Liver (tissue), 9 donors: ENCODE measurements around the gene ZC3H13. TPM values are rescaled to one million over a fixed set of nuclear protein-coding genes. Genes with fewer than 3 reads are reported as not detected.

Source experiments
- DNase-seq: peaks from one replicate; pipeline ENCODE4 v3.0.0-alpha.2; 2017; ENCODE audit warnings: low spot score
- H3K27ac ChIP-seq, 2 donors: one replicate each; pipeline ENCODE4 v1.7.0; 2013; ENCODE audit warnings: inconsistent platforms in 2 of 2, low read length in 2 of 2, control low read depth in 1 of 2, low read depth in 1 of 2, mild to moderate bottlenecking in 1 of 2
- H3K27me3 ChIP-seq, 4 donors: one replicate each; pipeline versions ENCODE4 v1.6.1 to v1.7.0; 2013; ENCODE audit warnings: low read length in 3 of 4, inconsistent platforms in 1 of 4, mild to moderate bottlenecking in 1 of 4, moderate library complexity in 1 of 4; ENCODE audit not compliant: control insufficient read depth in 4 of 4, insufficient read depth in 4 of 4
- H3K36me3 ChIP-seq, 4 donors: one replicate each; pipeline versions ENCODE4 v1.6.1 to v1.7.0; 2013; ENCODE audit warnings: low read length in 3 of 4, mild to moderate bottlenecking in 3 of 4, low read depth in 1 of 4, moderate library complexity in 1 of 4; ENCODE audit not compliant: control insufficient read depth in 4 of 4, insufficient read depth in 3 of 4
- H3K4me1 ChIP-seq, 4 donors: one replicate each; pipeline versions ENCODE4 v1.6.1 to v1.7.0; 2013; ENCODE audit warnings: low read length in 3 of 4, mild to moderate bottlenecking in 3 of 4, moderate library complexity in 1 of 4; ENCODE audit not compliant: control insufficient read depth in 4 of 4, insufficient read depth in 4 of 4
- H3K4me3 ChIP-seq, 3 donors: one replicate each; pipeline versions ENCODE4 v1.6.1 to v1.7.0; 2013; ENCODE audit warnings: low read length in 3 of 3, control low read depth in 1 of 3, low read depth in 1 of 3, mild to moderate bottlenecking in 1 of 3
- H3K9ac ChIP-seq, 2 donors: one replicate each; pipeline ENCODE4 v1.7.0; 2013; ENCODE audit warnings: low read length in 2 of 2, mild to moderate bottlenecking in 2 of 2, moderate library complexity in 2 of 2, control low read depth in 1 of 2, low read depth in 1 of 2
- H3K9me3 ChIP-seq, 4 donors: one replicate each; pipeline versions ENCODE4 v1.6.1 to v1.7.0; 2013; ENCODE audit warnings: low read length in 3 of 4; ENCODE audit not compliant: control insufficient read depth in 4 of 4
- EGR1 ChIP-seq, 2 donors: IDR thresholded peaks; 2 replicates each; pipeline ENCODE4 v1.6.1; 2016 to 2018; ENCODE audit warnings: antibody characterized with exemption in 2 of 2, low read depth in 2 of 2
- FOXA1 ChIP-seq: IDR thresholded peaks from 2 replicates; pipeline ENCODE4 v1.6.1; 2016; ENCODE audit warnings: antibody characterized with exemption
- FOXA2 ChIP-seq: IDR thresholded peaks from 2 replicates; pipeline ENCODE4 v1.6.1; 2016; ENCODE audit warnings: antibody characterized with exemption
- GABPA ChIP-seq, 2 donors: IDR thresholded peaks in 1 of 2; conservative IDR thresholded peaks in 1 of 2; 2 replicates each; pipeline ENCODE4 v1.6.1; 2016; ENCODE audit warnings: antibody characterized with exemption in 2 of 2, mild to moderate bottlenecking in 1 of 2, moderate library complexity in 1 of 2
- HNF4A ChIP-seq, 2 donors: conservative IDR thresholded peaks; 2 replicates each; pipeline ENCODE4 v1.6.1; 2016; ENCODE audit warnings: antibody characterized with exemption in 2 of 2, mild to moderate bottlenecking in 2 of 2
- HNF4G ChIP-seq: IDR thresholded peaks from 2 replicates; pipeline ENCODE4 v1.6.1; 2016; ENCODE audit warnings: antibody characterized with exemption
- JUND ChIP-seq, 2 donors: IDR thresholded peaks; 2 replicates each; pipeline ENCODE4 v1.6.1; 2016; ENCODE audit warnings: antibody characterized with exemption in 2 of 2
- NR2F2 ChIP-seq: IDR thresholded peaks from 2 replicates; pipeline ENCODE4 v1.6.1; 2016; ENCODE audit warnings: antibody characterized with exemption
- RAD21 ChIP-seq, 2 donors: IDR thresholded peaks; 2 replicates each; pipeline ENCODE4 v1.6.1; 2016; ENCODE audit warnings: antibody characterized with exemption in 2 of 2, mild to moderate bottlenecking in 2 of 2
- RXRA ChIP-seq, 2 donors: IDR thresholded peaks; 2 replicates each; pipeline ENCODE4 v1.6.1; 2017 to 2018; ENCODE audit warnings: antibody characterized with exemption in 2 of 2, mild to moderate bottlenecking in 1 of 2
- SP1 ChIP-seq: IDR thresholded peaks from 2 replicates; pipeline ENCODE4 v1.6.1; 2018; ENCODE audit warnings: antibody characterized with exemption, mild to moderate bottlenecking
- TAF1 ChIP-seq: conservative IDR thresholded peaks from 2 replicates; pipeline ENCODE4 v1.6.1; 2016; ENCODE audit warnings: antibody characterized with exemption, mild to moderate bottlenecking
- YY1 ChIP-seq: IDR thresholded peaks from 2 replicates; pipeline ENCODE4 v1.6.1; 2016; ENCODE audit warnings: antibody characterized with exemption, mild to moderate bottlenecking
- WGBS: extraction: QIAGEN DNeasy Blood & Tissue Kit; methylation state at CpG from one replicate; pipeline ENCODE4 v1.1.7; 2013; 5-methylcytosine and 5-hydroxymethylcytosine counted together
- polyA plus RNA-seq, 2 donors: library from polyadenylated mRNA; stranded (reverse) in 1 of 2; unstranded in 1 of 2; fragments of 200-250 nt in 1 of 2; fragments of >200 nt in 1 of 2; fragmentation: Nextera tagmentation in 1 of 2; extraction: Ambion mirVana in 1 of 2; gene quantifications; one replicate each; pipeline versions ENCODE4 v1.2.1 to v1.2.3, GENCODE V29; 2013 to 2015
- total RNA-seq, 2 donors: library from RNA; depleted of rRNA; stranded (reverse); fragments of >200 nt; gene quantifications; one replicate each; pipeline ENCODE4 v1.2.3, GENCODE V29; 2014
- TF ChIP-seq, protein P1 (sequence below): IDR thresholded peaks from 2 replicates; pipeline ENCODE4 v1.6.1; 2016; ENCODE audit warnings: antibody characterized with exemption, mild to moderate bottlenecking
- TF ChIP-seq, protein P2 (sequence below): IDR thresholded peaks from 2 replicates; pipeline ENCODE4 v1.6.1; 2016; ENCODE audit warnings: antibody characterized with exemption
- TF ChIP-seq, protein P3 (sequence below): IDR thresholded peaks from 2 replicates; pipeline ENCODE4 v1.6.1; 2016; ENCODE audit warnings: antibody characterized with exemption
- TF ChIP-seq, protein P4 (sequence below): fragments of 150-350 bp; IDR thresholded peaks from 2 replicates; pipeline ENCODE4 v1.5.1; 2017; ENCODE audit warnings: improper control_type of control experiment, low read depth, low read length; ENCODE audit not compliant: missing input control
- TF ChIP-seq, protein P5 (sequence below): IDR thresholded peaks from 2 replicates; pipeline ENCODE4 v1.6.1; 2016; ENCODE audit warnings: antibody characterized with exemption
- donor health status: healthy.
- donor health status: healthy.
- donor health status: healthy.
- donor health status: healthy.
- donor health status: healthy.

ZC3H13 gene
- total and polyA plus RNA-seq, 4 donors: 10.0 to 62.1 (median 28.9) TPM

DNA sequence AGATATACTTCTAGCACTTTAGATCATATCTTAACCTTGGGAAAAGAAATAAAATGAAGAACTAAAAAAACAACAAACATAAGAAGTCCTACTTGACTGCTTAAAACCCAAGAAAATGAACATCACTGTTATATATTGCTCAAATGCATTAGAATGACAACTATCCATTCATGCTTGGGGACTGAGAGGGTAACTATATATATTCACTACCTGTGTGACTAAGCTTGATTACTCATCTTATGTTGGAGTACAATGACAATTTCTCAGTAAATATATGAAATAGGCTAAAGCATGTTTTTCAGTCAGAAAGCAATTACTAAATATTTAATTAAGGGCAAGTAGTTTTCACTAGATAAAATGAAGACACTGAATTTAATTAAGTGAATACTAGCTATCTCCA, 40.1 kb downstream of the ZC3H13 start:
- no peak for TF ChIP-seq HNF4A (conservative IDR thresholded peaks at IDR 0.05)
- no peak for TF ChIP-seq FOXA2
- TF ChIP-seq, protein P1, sequence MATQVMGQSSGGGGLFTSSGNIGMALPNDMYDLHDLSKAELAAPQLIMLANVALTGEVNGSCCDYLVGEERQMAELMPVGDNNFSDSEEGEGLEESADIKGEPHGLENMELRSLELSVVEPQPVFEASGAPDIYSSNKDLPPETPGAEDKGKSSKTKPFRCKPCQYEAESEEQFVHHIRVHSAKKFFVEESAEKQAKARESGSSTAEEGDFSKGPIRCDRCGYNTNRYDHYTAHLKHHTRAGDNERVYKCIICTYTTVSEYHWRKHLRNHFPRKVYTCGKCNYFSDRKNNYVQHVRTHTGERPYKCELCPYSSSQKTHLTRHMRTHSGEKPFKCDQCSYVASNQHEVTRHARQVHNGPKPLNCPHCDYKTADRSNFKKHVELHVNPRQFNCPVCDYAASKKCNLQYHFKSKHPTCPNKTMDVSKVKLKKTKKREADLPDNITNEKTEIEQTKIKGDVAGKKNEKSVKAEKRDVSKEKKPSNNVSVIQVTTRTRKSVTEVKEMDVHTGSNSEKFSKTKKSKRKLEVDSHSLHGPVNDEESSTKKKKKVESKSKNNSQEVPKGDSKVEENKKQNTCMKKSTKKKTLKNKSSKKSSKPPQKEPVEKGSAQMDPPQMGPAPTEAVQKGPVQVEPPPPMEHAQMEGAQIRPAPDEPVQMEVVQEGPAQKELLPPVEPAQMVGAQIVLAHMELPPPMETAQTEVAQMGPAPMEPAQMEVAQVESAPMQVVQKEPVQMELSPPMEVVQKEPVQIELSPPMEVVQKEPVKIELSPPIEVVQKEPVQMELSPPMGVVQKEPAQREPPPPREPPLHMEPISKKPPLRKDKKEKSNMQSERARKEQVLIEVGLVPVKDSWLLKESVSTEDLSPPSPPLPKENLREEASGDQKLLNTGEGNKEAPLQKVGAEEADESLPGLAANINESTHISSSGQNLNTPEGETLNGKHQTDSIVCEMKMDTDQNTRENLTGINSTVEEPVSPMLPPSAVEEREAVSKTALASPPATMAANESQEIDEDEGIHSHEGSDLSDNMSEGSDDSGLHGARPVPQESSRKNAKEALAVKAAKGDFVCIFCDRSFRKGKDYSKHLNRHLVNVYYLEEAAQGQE: no peak
- no peak for TF ChIP-seq YY1
- TF ChIP-seq, protein P2, sequence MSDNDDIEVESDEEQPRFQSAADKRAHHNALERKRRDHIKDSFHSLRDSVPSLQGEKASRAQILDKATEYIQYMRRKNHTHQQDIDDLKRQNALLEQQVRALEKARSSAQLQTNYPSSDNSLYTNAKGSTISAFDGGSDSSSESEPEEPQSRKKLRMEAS: no peak
- TF ChIP-seq, protein P3, sequence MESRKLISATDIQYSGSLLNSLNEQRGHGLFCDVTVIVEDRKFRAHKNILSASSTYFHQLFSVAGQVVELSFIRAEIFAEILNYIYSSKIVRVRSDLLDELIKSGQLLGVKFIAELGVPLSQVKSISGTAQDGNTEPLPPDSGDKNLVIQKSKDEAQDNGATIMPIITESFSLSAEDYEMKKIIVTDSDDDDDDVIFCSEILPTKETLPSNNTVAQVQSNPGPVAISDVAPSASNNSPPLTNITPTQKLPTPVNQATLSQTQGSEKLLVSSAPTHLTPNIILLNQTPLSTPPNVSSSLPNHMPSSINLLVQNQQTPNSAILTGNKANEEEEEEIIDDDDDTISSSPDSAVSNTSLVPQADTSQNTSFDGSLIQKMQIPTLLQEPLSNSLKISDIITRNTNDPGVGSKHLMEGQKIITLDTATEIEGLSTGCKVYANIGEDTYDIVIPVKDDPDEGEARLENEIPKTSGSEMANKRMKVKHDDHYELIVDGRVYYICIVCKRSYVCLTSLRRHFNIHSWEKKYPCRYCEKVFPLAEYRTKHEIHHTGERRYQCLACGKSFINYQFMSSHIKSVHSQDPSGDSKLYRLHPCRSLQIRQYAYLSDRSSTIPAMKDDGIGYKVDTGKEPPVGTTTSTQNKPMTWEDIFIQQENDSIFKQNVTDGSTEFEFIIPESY: no peak
- no peak for TF ChIP-seq NR2F2
- TF ChIP-seq, protein P4, sequence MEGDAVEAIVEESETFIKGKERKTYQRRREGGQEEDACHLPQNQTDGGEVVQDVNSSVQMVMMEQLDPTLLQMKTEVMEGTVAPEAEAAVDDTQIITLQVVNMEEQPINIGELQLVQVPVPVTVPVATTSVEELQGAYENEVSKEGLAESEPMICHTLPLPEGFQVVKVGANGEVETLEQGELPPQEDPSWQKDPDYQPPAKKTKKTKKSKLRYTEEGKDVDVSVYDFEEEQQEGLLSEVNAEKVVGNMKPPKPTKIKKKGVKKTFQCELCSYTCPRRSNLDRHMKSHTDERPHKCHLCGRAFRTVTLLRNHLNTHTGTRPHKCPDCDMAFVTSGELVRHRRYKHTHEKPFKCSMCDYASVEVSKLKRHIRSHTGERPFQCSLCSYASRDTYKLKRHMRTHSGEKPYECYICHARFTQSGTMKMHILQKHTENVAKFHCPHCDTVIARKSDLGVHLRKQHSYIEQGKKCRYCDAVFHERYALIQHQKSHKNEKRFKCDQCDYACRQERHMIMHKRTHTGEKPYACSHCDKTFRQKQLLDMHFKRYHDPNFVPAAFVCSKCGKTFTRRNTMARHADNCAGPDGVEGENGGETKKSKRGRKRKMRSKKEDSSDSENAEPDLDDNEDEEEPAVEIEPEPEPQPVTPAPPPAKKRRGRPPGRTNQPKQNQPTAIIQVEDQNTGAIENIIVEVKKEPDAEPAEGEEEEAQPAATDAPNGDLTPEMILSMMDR: no peak
- no peak for TF ChIP-seq HNF4G
- no peak for TF ChIP-seq RXRA (IDR thresholded peaks at IDR 0.05)
- no peak for TF ChIP-seq GABPA (IDR thresholded peaks at IDR 0.05 in 1 of 2, conservative IDR thresholded peaks at IDR 0.05 in 1 of 2)
- Histone ChIP-seq H3K9ac (no peak overlapping the region), H3K9me3 (no peaks in the 10 kb centered on the region), H3K36me3 (peaks cover 3 to 73% (median 44%) of the 10 kb centered on the region in 4 donors), H3K4me3 (no peak overlapping the region), H3K4me1 (no peaks in the 10 kb centered on the region), H3K27me3 (no peaks in the 10 kb centered on the region), H3K27ac (no peak overlapping the region)
- DNase-seq: no peak

DNA sequence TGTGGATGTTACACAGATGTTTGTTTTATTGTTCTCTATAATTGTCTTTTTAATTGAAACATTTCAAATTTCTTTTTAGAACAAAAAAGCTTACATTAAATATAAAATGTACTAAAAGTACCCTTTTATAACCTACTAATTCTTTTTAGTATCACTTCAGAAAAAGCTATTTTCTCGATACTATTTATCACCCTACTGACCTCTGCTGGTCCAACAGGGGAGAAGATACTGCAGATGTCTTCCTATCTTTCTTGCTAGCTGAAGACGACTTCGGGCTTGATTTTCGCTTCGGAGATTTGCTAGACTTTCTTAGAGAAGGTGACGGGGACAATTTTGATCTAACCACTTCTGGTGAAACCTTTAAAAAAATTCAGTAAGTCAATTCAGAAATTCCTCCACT, 42.4 kb downstream of the ZC3H13 start:
- H3K9ac ChIP-seq: no peak overlapping the region
- peaks cover 2 to 58% (median 46%) of the 10 kb centered on the region in 4 donors for H3K36me3 ChIP-seq
- H3K9me3 ChIP-seq: no peaks in the 10 kb centered on the region
- no peaks in the 10 kb centered on the region for H3K27me3 ChIP-seq
- WGBS: 95% methylated on average over 6 of the region's 6 CpGs
- no peaks in the 10 kb centered on the region for H3K4me1 ChIP-seq
- DNase-seq: no peak
- H3K4me3 ChIP-seq: no peak overlapping the region
- no peak overlapping the region for H3K27ac ChIP-seq
- TF ChIP-seq RAD21 (IDR thresholded peaks at IDR 0.05): no peak
- TF ChIP-seq, protein P3: no peak
- TF ChIP-seq FOXA1: no peak
- no peak for TF ChIP-seq EGR1 (IDR thresholded peaks at IDR 0.05; ENCODE audit: low read depth in 2 of 2)
- TF ChIP-seq, protein P1: no peak
- TF ChIP-seq GABPA (IDR thresholded peaks at IDR 0.05 in 1 of 2, conservative IDR thresholded peaks at IDR 0.05 in 1 of 2): no peak
- TF ChIP-seq HNF4A (conservative IDR thresholded peaks at IDR 0.05): no peak
- no peak for TF ChIP-seq FOXA2
- no peak for TF ChIP-seq YY1
- no peak for TF ChIP-seq JUND (IDR thresholded peaks at IDR 0.05)
- no peak for TF ChIP-seq HNF4G
- TF ChIP-seq, protein P5, sequence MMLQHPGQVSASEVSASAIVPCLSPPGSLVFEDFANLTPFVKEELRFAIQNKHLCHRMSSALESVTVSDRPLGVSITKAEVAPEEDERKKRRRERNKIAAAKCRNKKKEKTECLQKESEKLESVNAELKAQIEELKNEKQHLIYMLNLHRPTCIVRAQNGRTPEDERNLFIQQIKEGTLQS: no peak
- TF ChIP-seq NR2F2: no peak
- no peak for TF ChIP-seq TAF1
- TF ChIP-seq, protein P2: no peak
- TF ChIP-seq RXRA (IDR thresholded peaks at IDR 0.05): no peak
- no peak for TF ChIP-seq SP1
